Activated effector memory CD4-positive, alpha-beta T cell treated with anti-CD3 and anti-CD28 coated beads, Interleukin-2, amount 50 U/mL, for 16 hours (primary cell): Measurements from ENCODE around the gene TRAF3IP1.
"Not testable (repeated sequence)": the region's sequence is repeated elsewhere in the genome, so short reads cannot be mapped to it uniquely, and the experiment has no call there.

Experiments
- DNase-seq: peaks from one replicate; pipeline ENCODE4 v3.0.0-alpha.2; 2020

The TRAF3IP1 gene

DNA sequence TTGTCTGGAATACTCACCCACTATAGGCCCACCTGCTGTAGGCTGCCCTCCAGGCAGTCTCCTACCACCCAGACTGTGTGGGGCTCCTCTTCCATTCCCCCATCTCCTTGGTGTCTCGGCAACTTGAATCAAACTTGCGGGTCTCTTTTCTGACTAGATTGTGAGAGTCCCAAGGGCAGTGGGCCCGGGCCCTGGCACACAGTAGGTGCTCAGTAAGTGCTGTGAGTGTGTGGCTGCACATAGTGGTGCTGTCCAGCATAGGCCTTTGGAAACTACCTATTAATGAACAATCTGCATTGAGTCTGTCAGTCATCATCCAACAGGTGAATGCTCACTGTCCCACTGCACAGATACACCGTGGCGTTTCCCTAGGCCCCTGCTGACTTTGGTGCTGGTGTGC lies 62.8 kb downstream of the TRAF3IP1 start:
- no peak for DNase-seq

DNA sequence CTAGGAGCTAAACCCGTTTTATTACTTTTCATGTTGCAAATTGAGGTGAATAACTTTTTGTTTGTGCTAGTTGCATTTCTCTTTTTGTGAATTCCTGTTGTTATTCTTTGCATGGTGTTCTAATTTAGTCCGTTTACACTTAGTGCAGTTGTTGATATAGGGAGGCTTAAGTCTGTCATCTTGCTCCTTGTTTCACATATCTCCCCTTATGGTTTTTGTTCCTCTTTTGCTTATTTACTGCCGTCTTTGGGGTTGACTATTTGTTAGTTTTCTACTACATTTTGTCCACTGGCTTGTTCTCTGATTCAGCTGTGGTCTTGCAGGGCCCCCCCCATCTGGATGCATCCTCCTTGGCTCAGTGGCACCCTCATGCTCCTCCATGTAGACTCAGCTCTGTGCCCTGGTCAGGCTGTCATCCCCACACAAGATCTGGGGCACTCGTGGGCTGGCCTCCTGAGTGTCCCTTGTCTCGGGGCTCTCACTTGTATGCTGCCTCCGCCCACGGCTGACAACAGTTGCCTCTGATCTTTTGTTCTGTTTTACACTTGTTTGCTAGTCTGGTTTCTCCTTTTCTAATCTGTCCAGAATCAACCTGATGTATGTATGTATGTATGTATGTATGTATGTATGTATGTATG lies 63.5 kb downstream of the TRAF3IP1 start:
- DNase-seq: no peak

DNA sequence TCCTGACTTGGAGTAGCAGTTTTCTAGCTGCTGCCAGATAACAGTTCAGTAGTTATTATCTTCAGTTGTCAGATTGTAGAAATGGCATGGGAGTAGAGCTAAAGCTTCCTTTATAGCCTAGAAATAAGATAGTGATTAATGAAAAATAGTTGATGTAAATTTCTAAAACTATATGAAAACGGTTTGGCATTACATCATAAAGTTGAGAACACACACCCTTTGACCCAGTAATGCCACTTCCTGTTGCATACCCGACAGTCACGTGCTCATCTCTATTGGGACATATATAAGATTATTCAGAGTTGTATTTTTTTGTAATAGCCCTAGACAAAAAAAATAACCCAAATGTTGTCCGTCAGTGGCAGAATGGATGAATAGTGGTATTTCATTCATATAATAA lies 67.0 kb downstream of the TRAF3IP1 start:
- DNase-seq: no peak

- DNase-seq: no peak
Measured at GRCh38 chr2:238388794-238389193, 68.5 kb downstream of the TRAF3IP1 start.

- no peak for DNase-seq
Measured at GRCh38 chr2:238389988-238390589, 69.8 kb downstream of the TRAF3IP1 start.

GRCh38 chr2:238391042-238391689 lies 70.8 kb downstream of the TRAF3IP1 start:
- no peak for DNase-seq

- DNase-seq: no peak
Measured at GRCh38 chr2:238396663-238397062, 76.3 kb downstream of the TRAF3IP1 start.

DNA sequence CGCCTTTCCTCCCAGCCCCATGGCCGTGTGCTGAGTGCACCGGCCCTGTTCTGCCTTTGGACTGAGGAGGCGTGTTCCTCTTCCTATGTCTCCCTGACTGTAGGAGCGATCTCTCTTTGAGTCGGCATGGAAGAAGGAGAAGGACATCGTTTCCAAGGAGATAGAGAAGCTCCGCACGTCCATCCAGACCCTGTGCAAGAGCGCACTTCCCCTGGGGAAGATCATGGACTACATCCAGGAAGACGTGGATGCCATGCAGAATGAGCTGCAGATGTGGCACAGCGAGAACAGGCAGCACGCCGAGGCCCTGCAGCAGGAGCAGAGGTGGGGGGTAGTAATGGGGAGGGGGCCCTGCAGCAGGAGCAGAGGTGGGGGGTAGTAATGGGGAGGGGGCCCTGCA lies 77.0 kb downstream of the TRAF3IP1 start:
- no peak for DNase-seq

DNA sequence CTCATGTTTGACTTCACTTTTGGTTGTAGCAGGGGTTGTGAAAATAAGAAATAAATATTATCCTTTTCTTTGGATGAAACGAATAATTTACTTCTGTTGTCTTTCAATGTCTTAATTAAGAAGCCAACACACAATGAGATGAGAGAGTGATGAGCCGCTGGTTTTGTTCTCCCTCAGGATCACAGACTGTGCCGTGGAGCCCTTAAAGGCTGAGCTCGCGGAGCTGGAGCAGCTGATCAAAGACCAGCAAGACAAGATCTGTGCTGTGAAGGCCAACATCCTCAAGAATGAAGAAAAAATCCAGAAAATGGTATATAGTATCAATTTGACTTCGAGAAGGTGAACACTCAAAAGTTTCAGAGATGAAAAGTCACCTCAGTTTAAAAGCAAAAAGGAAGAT lies 78.3 kb downstream of the TRAF3IP1 start:
- no peak for DNase-seq

- no peak for DNase-seq
Measured at GRCh38 chr2:238399094-238399493, 78.8 kb downstream of the TRAF3IP1 start.

DNA sequence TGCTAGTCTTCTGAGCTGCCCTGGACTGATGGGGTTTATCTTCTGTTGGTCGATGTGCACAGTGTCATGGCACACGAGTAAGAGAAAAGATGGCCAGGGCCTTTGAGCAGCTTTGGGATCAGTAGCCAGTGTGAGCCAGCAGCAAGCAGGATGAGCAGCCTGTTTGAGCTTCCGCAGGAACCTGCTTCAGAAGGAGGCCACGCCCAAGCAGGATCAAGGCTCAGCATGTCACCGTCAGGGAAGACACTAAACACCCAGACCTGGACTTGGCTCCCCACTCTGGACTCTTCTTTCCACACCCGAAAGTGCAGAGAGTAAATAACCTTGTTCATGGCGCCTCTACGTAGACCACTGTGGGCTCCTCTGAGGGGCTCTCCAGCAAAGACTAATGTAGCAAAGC lies 81.2 kb downstream of the TRAF3IP1 start:
- DNase-seq: no peak

- DNase-seq: no peak
Measured at GRCh38 chr2:238403632-238404405, 83.5 kb downstream of the TRAF3IP1 start.

DNA sequence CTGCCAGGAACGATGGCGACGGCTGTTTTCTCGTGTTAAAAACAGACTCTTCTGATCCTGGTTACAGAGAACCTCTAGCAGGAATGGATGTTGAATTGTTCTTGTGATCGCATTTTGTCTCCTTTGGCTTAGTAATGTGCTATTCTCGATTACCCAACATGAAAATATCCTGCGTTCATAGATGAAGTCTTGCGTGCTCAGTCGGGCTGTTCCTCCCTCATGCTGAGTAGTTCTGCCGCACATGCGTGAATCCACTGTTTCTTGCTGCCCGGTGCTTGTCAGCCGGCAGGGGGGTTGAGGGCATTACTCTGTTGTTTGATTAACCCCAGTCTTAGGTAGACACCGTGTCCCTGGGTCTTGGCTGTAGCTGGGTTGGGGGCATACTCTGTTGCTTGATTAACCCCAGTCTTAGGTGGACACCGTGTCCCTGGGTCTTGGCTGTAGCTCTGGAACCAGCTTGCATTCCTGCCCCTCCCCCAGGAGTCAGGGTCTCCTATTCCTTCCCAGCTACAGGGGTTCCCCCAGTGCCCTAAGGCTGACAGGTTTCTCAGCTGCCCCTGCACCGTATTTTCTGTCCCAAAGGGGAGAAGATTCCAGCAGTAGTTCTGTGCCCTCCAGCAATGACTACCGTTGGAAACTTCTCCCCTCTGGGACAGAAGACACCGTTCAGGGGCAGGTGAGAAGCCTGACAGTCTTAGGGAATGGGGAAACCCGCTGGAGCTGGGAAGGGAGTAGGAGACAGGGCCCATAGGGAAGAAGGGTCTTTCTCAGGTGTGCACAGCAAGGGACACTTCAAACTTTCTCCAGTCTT lies 84.3 kb downstream of the TRAF3IP1 start:
- no peak for DNase-seq

GRCh38 chr2:238405217-238405555 lies 84.9 kb downstream of the TRAF3IP1 start:
- DNase-seq: not testable (repeated sequence)

DNA sequence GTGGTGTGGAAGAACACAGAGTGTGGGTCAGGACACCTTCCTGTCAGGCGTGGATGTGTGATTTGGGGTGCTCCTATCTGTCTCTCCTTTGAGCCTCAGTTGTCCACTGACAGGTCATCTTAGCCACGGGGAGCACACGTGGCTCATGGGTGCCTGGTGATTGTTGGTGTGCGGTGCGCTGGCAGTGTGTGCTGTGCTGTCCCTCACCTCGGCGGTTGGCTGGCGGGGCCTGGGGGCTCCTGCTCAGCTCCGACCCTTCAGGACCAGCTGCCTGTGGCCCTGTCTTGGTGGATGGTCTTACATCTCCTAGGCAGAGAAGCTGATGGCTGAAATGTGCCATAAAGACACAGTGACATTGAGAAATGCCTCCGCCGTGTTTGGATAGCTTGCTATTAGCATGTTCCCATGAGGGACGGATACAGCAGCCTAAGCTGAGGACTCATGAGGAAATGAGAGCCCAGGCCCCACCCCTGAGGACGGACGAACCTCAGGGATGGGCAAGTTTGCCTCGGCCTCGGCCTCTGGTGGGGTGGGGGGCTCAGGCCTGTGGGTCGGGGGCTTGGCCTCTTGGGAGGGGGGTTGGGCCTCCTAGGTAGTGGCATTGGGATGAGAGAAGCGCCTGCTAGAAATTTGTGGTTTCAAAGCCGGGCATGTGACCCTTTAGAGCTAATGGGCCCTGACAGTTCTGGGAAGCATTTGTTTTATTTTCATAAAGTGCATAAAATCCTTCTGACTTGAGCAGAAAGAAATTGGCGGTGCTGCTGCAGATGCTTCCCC lies 86.1 kb downstream of the TRAF3IP1 start:
- DNase-seq: no peak

DNA sequence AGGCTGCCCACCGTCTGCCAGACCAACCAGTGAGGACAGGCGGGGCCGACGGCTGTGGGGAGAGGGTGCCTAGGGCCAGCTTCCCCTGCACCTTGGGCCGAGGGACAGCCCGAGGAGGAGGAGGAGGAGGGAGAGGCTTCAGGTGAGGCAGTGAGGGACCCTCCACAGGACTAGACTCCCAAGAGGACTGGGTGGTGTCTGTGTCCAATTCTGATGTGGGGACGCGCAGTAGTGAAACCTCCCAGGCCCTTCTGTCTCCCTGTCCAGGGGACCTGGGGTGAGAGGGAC lies 86.6 kb downstream of the TRAF3IP1 start:
- no peak for DNase-seq

DNA sequence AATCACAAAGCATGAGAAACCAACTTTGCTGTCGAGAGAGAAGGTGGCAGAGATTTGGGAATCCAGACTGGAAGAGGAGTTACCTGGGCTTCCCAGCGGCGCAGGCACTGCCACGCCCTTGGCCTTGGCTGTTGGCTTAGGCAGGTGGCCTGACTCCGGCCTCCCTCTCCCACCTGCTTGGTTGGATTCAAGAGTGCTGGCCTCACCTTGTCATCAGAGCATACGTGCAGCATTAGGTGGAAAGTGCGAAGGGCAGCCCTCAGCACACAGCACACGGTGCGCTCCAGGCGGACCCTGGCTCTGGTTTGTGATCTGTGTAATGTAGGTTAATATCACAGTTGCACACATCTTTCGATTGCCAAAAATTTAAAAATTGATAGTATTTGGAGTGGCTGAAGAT lies 87.2 kb downstream of the TRAF3IP1 start:
- no peak for DNase-seq

GRCh38 chr2:238408615-238409340 lies 88.5 kb downstream of the TRAF3IP1 start:
- no peak for DNase-seq

- DNase-seq: no peak
Measured at GRCh38 chr2:238409341-238410199, 89.3 kb downstream of the TRAF3IP1 start.

- no peak for DNase-seq
Measured at GRCh38 chr2:238412067-238412767, 91.9 kb downstream of the TRAF3IP1 start.
